OCI-LY1 (cell line): ENCODE measurements around the gene VPS35L.

Experiments used
- CTCF ChIP-seq: fragments of 200-600 bp; sonication (generic), shearing (Covaris generic); IDR thresholded peaks from 2 replicates; pipeline ENCODE4 v1.5.1; 2017; ENCODE audit warnings: mild to moderate bottlenecking, antibody characterized with exemption, low read length, moderate library complexity, mixed read lengths
- EZH2 ChIP-seq: fragments of 200-600 bp; sonication (generic), shearing (Covaris generic); IDR thresholded peaks from 2 replicates; pipeline ENCODE4 v1.8.0; 2017; ENCODE audit warnings: borderline replicate concordance, mixed run types, mild to moderate bottlenecking, antibody characterized with exemption, low read length, moderate library complexity, mixed read lengths

- TF ChIP-seq CTCF (no peak), EZH2 (no peak)
Measured at GRCh38 chr16:19660432-19660831, 104.9 kb downstream of the VPS35L start.
